ENCODE measurements around the gene MST1R.

DNA sequence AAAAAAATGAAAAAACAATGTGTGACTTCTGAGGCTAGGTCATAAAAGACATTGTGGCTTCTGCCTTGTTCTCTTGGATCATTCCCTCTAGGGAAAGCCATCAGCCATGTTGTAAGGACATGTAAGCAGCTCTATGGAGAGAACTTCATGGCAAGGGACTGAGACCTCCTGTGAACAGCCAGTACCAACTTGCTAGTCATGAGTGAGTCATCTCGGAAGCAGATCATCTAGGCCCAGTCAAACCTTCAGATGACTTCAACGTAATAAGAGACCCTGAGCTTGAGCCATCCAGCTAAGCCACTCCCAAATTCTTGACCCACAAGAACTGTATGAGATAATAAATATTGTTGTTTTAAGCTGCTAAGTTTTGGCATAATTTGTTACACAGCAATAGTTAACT lies 21.0 kb upstream of the MST1R start:
- TF ChIP-seq CTCF (IDR thresholded peaks at IDR 0.05; ENCODE audit: insufficient read depth, low read depth, low read length) (no peak), EZH2 (IDR thresholded peaks at IDR 0.05; ENCODE audit: insufficient read depth, low read length) (no peak)

All from astrocyte (in vitro differentiated cells and primary cell).